HepG2 (cell line): Measurements from ENCODE around the gene MBOAT7.
A peak's percentile ranks its signal among the peaks of the same experiment; 100 is the strongest.

Experiments
- ATF2 ChIP-seq: sonication (generic); formaldehyde crosslinking; IDR thresholded peaks from 2 replicates; pipeline ENCODE4 v1.4.0; 2020; ENCODE audit warnings: missing genetic modification reagents
- CTCF ChIP-seq: sonication (generic); formaldehyde crosslinking; IDR thresholded peaks from 2 replicates; pipeline ENCODE4 v1.5.0; 2020; ENCODE audit warnings: mild to moderate bottlenecking, missing genetic modification reagents, moderate library complexity
- FOXP4 ChIP-seq: sonication (generic); formaldehyde crosslinking; IDR thresholded peaks from 2 replicates; pipeline ENCODE4 v1.4.0; 2020; ENCODE audit warnings: missing genetic modification reagents
- HMGXB4 ChIP-seq, 2 experiments: sonication (generic) in 1 of 2; formaldehyde crosslinking in 1 of 2; IDR thresholded peaks; 2 replicates each; pipeline versions ENCODE4 v1.4.0 to v1.6.1; 2018 to 2020; ENCODE audit warnings: missing genetic modification reagents in 2 of 2, borderline replicate concordance in 1 of 2, low read depth in 1 of 2, mild to moderate bottlenecking in 1 of 2, missing biosample characterization in 1 of 2
- MXI1 ChIP-seq: IDR thresholded peaks from 3 replicates; pipeline ENCODE4 v1.6.1; 2012; ENCODE audit warnings: low read depth, low read length, inconsistent platforms, borderline replicate concordance
- PRDM15 ChIP-seq: sonication (generic); formaldehyde crosslinking; IDR thresholded peaks from 2 replicates; pipeline ENCODE4 v1.4.0; 2020; ENCODE audit warnings: missing genetic modification reagents
- SP2 ChIP-seq: sonication (generic); formaldehyde crosslinking; IDR thresholded peaks from 2 replicates; pipeline ENCODE4 v1.5.1; 2020; ENCODE audit warnings: mild to moderate bottlenecking, missing genetic modification reagents
- U2AF1 ChIP-seq: fragments of 200-400 bp; formaldehyde crosslinking; optimal IDR thresholded peaks from 2 replicates; pipeline ENCODE3; 2017; ENCODE audit warnings: mild to moderate bottlenecking, low read depth, low read length

GRCh38 chr19:54191011-54191810 lies 1.8 kb upstream of the MBOAT7 start, which contains the start of gene TSEN34:
- TF ChIP-seq HMGXB4 (CRISPR knock-in tag; IDR thresholded peaks at IDR 0.05; ENCODE audit: borderline replicate concordance in 1 of 2, low read depth in 1 of 2) (peak in 1 of 2 experiments; percentile 71; a peak in 3 of 4 replicates), CTCF (no peak), SP2 (CRISPR knock-in tag) (no peak), PRDM15 (CRISPR knock-in tag) (no peak), ATF2 (CRISPR knock-in tag) (no peak), U2AF1 (no peak), MXI1 (peak; percentile 68; the same call in 2 of the 3 replicates), FOXP4 (peak; percentile 41)
